Embryonic facial prominence (tissue), 1 donor: ENCODE data around the gene CTDSP2.
"Not testable (repeated sequence)": the region's sequence is repeated elsewhere in the genome, so short reads cannot be mapped to it uniquely, and the experiment has no call there.

Source experiments
- DNase-seq: peaks from one replicate; pipeline ENCODE4 v3.0.0-alpha.2; 2016; ENCODE audit errors: extremely low spot score

CTDSP2 gene

DNA sequence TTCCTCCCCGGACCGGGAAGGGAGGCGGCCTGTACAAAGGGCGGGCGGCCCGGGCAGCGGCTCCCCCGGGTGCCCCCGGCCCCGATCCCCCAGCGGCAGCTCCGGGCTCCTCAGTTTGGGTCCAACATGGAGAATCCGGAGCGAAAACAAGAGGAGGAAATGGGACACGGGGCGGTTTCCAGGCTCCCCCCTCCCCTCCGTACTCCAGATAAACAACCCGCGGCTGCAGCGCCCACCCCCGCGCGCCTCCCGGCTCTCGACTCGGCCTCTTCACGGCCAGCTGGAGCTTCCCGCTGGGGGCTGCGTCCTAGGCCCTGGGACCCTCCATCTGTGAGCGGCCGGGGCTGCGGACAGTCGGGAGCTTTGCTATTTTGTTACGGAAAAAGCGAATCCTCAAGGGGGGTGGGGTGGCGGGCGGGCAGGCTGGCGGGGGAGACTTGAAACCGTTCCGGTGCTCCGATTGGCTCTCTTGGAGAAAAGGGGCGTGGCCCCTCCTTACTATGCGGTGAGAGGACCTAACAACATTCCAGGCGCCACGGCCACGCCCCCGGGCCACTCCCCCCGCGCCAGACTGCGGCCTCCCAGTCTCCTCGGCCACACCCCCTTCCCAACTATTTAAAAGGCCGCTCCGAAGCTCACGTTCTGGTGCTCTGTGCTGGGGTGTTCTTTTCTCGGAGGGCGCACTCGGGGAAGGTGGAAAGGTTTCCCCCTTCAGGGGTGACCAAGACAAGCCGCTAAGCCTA is at the start of gene CTDSP2:
Gene CTDSP2 (minus strand): TSS at position 153 of the 743 bp plus-strand sequence. CDS start 294 bp downstream, outside the sequence.
- peak; percentile 96 for DNase-seq

- DNase-seq = no peak
Measured at GRCh38 chr12:57896115-57896433, 49.5 kb upstream of the CTDSP2 start.

DNA sequence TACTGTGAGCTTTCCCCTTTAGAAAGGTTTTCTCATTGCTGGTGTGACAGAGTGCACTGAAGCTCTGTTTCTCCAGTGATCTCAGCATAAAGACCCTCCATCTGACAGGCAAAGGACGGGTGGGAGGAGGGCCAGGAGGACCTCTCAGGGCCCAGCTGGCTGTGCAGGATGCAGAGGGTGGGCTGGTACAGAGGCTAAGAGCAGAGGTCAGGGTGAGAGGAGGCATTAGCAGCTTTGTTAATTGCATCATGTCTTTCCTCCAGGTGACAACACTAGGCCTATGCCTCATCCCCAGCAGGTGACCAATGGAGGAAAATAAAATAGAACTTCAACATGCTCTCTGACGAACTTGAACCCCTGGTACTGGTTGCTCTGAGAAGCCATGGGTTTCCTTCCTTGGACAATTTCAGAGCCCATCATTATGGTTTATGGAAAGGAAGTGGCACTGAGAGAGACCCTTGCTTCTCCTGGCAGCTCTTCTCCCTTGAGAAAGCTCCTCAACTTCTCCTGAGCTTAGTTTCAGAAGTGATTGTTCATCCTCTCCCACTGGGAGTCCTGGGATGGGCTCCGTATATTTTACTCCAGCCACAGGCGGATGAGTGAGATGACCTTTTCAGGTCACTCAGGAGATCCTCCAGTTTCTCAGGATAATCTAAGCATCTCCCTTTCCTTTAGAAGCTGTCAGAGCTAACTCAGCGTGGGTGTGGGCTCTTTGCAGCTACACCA is 49.0 kb upstream of the CTDSP2 start:
- DNase-seq = no peak

DNA sequence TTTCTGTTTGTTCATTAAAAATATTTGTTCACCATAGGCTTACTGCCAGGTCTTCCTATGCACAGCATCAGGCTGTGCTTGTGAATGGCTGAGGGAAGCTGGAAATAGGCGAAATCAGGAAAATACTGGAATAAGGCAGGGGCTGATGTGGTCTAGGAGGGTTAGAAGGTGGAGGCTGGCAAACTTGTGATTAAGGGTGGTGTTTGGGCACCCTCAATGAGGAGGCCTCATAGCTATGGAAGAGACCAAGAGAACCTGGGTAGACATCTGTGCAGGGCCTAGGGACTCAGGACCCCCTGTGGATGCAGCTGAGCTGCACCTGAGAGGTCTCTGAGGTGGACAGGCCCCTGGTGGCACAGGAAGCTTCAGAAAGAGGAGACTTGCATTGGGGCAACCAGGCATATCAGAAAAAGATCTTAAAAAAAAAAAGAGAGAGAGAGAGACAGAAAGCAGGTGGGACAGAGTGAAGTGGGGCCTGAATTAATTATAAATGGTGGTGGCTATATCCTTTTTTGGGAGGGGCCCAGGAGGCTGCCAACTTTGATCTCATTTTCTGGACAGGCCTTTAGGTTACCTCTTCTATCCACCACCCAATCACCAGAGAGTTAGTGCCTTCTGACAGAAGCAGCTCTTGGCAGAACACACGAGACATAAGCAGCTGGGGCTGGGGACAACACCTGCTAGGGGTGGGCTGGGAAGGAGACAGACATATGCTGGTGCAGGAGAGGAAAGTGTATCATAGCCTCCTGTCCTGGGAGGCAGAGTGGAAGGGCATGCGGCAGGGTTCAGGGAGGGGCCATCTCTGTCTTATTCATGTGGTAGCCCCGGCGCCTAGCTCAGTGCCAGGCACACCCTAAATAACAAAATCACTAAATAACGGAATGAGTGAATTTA is 48.1 kb upstream of the CTDSP2 start:
- no peak for DNase-seq

- peak; percentile 95 for DNase-seq
Measured at GRCh38 chr12:57893431-57894353, 47.2 kb upstream of the CTDSP2 start.

- no peak for DNase-seq
Measured at GRCh38 chr12:57892232-57892972, 45.9 kb upstream of the CTDSP2 start.

GRCh38 chr12:57891542-57892228 is 45.2 kb upstream of the CTDSP2 start:
- no peak for DNase-seq

GRCh38 chr12:57890191-57891115 is 43.9 kb upstream of the CTDSP2 start:
- no peak for DNase-seq

DNA sequence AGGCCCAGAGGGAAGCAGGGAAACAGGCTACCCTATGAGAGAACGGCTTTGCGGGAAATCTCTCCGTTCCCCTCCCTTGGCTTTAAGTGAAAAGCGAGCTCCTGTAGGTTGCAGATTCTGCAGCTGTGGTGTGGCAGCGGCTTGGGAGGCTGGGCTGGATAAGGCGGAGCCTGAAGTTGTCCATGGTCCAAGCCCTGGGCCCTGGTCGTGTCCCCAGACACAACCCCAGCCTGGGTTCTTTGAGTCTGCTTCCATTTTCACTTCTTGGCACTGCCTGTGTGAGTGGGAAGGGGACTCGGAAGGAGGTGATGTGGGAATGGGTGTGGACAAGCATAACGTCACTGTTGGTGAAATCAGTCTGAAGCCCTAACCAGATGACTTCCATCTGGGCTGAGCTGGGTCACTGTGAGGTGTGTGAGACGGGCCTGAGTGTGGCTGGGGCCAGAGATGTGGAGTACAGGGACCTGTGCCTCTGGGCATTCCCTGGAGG is 43.0 kb upstream of the CTDSP2 start:
- peak; percentile 72 for DNase-seq

- DNase-seq = peak; percentile 61
Measured at GRCh38 chr12:57888409-57889157, 42.1 kb upstream of the CTDSP2 start.

DNA sequence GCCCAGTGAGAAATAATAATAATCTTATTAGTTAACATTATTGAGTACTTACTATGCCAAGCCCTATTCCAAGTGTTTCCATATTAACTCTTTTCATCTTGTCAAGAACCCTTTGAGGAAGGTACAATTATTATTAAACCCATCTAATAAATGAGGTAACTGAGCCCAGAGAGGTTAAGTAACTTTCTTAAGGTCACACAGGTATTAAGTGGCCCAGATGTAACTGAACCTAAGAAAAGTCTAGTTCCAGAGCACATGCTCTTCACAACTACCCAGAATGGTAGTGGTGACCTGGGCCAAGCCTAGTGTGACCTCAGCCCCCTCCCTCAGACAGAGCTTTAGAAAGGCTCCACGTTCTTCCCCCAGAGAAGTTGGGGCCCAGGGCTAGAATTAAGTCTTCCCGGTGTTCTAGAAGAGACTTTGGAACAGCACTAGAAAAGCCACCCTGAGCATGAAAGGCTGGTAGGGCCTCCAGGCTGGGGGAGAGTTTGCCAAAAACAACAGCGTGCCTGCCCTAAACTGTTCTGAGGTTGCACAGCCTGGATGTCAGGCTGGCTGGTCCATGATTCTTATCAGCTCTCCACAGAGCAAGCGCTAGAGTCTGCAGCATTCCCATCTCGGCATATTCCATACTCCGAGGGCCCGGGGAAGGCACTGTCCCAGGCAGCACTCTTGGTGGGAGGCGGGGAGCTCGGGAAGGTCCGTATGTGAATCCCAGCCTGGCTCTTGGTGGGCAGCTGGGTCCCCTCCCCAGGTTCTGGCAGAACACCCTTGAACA is 41.3 kb upstream of the CTDSP2 start:
- no peak for DNase-seq

DNA sequence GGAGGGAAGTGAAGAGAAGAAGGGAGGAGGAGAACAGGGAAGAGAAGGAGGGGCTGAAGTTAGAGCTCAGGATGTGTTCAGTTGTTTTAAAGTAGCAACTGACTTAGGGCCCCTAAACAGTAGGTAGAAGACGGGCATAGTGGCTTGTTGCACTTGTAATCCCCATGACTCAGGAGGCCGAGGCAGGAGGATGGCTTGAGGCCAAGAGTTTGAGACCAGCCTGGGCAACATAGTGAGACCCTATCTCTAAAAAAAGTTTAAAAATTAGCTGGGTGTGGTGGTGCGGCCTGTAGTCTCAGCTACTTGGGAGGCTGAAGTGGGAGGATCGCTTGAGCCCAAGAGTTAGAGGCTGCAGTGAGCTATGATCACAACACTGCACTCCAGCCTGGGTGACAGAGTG is 40.4 kb upstream of the CTDSP2 start:
- DNase-seq = not testable (repeated sequence)

DNA sequence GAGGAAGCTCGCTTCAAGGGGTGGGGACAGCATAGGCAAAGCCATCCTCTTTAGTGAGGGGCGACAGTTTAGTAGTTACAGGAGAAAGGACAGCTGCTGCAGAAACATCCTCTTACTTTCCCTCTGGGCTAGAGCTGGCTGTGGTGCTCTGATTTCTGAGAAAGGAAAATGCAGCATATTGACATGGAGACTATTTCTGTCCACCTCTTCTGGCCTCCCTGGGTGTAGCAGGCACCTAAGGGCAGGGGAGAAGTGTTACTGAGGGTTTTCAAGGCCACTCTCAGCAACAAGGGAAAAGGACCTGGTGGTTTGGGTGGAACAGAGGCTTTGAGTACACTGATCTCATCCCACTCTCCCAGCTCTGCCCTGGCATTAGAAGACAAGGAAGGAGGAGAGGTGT is 40.0 kb upstream of the CTDSP2 start:
- no peak for DNase-seq

DNA sequence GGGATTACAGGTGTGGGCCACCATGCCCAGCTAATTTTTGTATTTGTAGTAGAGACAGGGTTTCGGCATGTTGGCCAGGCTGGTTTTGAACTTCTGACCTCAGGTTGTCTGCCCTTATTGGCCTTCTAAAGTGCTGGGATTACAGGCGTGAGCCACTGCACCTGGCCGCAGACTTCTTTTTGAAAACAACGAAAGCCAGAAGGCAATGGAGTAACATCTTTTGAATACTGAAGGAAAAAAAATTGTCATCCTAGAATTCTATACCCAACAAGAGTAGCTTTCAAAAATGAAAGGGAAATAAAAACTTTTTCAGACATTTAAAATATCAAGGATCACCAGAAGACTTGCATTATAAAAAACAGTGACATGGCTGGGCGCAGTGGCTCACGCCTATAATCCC is 38.7 kb upstream of the CTDSP2 start:
- no peak for DNase-seq

DNA sequence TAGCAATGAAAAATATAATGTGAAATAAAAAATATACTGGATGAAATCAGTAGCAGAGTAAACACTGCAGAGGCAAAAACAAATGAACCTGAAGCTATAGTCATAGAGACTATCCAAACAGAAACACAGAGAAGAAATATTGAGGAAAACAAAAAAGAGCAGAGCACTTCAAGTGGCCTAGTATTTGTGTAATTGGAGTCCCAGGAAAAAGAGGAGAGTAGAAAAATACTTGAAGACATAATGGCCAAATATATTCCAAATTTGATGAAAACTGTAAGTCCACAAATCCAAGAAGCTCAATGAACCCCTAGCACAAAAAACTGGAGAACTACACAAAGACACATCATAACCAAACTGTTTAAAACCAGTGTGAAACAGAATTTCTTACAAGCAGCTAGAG is 37.2 kb upstream of the CTDSP2 start:
- DNase-seq = no peak

DNA sequence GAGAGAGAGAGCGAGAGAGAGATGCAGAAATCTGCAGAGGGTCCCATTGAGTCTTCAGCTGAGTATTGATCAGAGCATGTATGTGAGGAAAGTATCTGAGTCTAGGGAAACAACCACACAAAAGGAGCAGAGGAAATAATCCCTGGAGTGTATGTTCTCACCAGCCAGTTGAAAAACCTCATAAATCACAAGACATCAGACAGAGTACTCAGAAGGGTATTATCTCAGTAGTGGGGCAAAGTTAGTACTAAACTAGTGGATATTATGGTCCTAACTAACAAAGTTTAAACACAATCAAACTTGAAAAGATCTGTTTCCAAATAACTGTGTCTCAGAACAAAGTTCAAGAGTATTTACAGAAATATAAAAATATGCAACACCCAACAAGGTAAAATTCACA is 36.5 kb upstream of the CTDSP2 start:
- no peak for DNase-seq

DNA sequence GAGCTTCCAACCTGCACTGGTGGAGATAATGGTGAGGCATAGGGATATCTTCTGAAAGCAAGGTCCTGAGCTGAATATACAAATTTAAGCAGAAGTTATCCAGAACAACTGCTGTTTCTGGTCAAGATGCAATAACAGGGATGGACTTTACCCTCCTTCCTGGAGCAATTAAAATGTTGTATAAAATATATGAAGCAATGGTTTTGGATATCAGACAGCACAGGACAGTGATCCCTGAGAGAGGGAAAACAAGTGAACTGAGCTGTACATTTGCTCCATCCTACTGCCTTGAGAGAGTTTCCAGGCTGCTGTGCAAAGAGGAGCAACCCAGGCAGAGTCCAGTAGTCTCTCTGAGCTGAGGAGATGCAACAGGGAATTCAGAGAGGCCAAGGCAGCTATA is 36.0 kb upstream of the CTDSP2 start:
- no peak for DNase-seq
